Measurements from ENCODE around the gene MAFG.

DNA sequence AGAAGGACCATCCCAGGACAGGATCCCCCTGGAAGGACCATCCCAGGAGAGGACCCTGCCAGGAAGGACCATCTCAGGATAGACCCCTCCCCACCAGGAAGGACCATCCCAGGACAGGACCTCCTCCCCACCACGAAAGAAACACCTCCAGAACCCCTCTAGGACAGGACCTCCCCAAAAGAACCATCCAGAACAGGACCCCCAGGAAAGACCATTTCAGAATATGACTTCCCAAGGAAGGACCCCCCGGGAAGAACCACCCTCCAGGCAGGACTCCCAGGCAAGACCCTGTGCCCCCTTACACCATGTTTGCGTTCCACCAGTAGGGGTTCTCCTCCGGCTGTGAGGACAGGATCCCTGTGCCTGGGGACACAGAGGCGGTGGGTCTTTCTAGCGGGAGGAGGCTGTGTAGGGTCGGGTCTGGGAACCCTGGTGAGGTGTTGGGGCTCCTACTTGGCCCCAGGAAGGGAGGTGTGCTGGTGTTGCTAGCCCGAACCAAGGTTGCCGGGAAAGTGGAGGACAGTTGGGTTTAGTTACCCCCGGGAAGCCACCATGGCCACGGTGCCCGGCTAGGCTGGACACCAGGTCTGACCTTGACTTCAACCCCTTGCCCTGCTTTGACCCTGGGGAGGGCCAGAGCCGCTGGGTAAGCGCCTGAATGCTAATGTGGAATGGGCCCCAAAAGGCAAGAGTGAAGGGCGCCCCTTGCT, 31.3 kb upstream of the MAFG start:
- no peak for TF ChIP-seq POLR2A (IDR thresholded peaks at IDR 0.05; ENCODE audit: low read depth, low read length)
- TF ChIP-seq POLR2AphosphoS5 (IDR thresholded peaks at IDR 0.05; ENCODE audit: low read depth, low read length) = no peak
- TF ChIP-seq SPI1 (IDR thresholded peaks at IDR 0.05; ENCODE audit: low read depth, low read length) = no peak
- no peak for TF ChIP-seq PAX5 (IDR thresholded peaks at IDR 0.05; ENCODE audit: insufficient read depth, low read length, severe bottlenecking)

Measured in GM12891 (cell line).